ENCODE measurements around the gene OGDH. TPM values are rescaled to one million over a fixed set of nuclear protein-coding genes. Genes with fewer than 3 reads are reported as not detected.

The OGDH gene
- total and polyA plus RNA-seq, 2 of the 13 experiments (the other 11 are each of a cell fraction or from before 2014, with no cell fraction given) = 17.4 to 25.4 TPM

DNA sequence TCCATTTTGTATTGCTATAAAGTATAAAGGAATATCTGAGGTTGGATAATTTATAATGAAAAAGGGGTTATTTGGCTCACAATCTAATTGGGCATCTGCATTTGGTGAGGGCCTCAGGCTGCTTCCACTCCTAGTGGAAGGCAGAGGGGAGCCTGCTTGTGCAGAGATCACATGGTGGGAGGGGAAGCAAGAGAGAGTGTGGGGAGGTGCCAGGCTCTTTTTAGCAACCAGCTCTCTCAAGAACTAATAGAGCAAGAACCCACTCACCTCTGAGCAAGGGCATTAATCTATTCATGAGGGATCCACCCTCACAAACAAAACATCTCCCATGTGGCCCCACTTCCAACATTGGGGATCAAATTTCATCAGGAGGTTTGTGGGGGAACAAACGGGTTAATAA lies 64.6 kb downstream of the OGDH start (continued):
- TF ChIP-seq ZNF468 (CRISPR knock-in tag; IDR thresholded peaks at IDR 0.05) (no peak), ZNF446 (CRISPR knock-in tag; IDR thresholded peaks at IDR 0.05) (no peak)

DNA sequence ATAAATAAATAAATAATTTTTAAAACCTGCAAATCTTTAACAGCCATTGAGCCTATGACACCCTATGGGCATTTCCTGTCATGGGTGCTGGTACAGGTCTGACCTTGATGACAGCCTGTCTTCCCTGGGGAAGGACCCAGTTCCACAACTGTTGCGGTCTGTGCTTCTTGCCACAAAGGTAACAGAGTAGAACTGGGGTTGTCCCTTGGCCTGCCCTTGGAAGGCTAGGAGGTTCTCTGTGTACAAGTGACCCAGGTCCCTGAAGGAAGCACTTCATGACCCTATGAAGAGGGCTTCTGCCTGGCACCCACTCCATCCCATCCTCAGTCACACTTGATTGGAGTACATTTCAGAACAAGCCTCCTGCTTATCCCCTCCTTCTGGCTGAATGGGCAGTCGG lies 66.9 kb downstream of the OGDH start:
- no peak for ATAC-seq
- Histone ChIP-seq H4K20me1 (ENCODE audit: insufficient read depth, low read length) (no peaks in the 10 kb centered on the region), H3K36me3 (replicated peaks in 1 of 2; ENCODE audit: control insufficient read depth in 1 of 2, insufficient read depth in 2 of 2, low read length in 2 of 2) (peaks cover 7 to 29% of the 10 kb centered on the region in 2 experiments; a peak in 4 of 5 replicates), H3K27ac (ENCODE audit: extremely low read length, insufficient read depth, low read length) (no peak overlapping the region), H3K27me3 (ENCODE audit: control insufficient read depth in 1 of 2, insufficient read depth in 2 of 2, low read length in 2 of 2) (no peaks in the 10 kb centered on the region), H3K9me3 (ENCODE audit: low read length) (no peaks in the 10 kb centered on the region), H3K4me2 (ENCODE audit: low read depth, low read length) (no peak overlapping the region), H3K4me1 (ENCODE audit: insufficient read depth, low read length) (peaks cover 9% of the 10 kb centered on the region), H2AFZ (ENCODE audit: low read length) (no peak overlapping the region), H3K4me3 (replicated peaks in 1 of 3; ENCODE audit: insufficient read depth in 1 of 3, low read depth in 2 of 3, low read length in 3 of 3) (no peak overlapping the region), H3K9ac (ENCODE audit: insufficient read depth, low read depth, low read length) (no peak overlapping the region), H3K79me2 (ENCODE audit: insufficient read depth, low read length) (no peaks in the 10 kb centered on the region)
- WGBS (ENCODE audit: low lambda C conversion rate) = 100% methylated on average over 2 of the region's 2 CpGs
- no peak for DNase-seq (ENCODE audit: low spot score)
- FAIRE-seq = no peak
- in situ Hi-C loops (cut with HindIII; ENCODE audit: extremely low pct_ligation_motif_present, low pct_unique_long_range_greater_than_20kb) (no loop called here), intact Hi-C loops (cut with micrococcal nuclease; ENCODE audit: unreplicated experiment) (no loop called here)
- no TSS peak for BruUV-seq (replicated peaks)
- CTCF ChIA-PET (ENCODE audit: low intra/inter-chr PET ratio, low total read pairs) = no interaction called here
- POLR2A ChIA-PET = no interaction called here
- TF ChIP-seq, protein P1, sequence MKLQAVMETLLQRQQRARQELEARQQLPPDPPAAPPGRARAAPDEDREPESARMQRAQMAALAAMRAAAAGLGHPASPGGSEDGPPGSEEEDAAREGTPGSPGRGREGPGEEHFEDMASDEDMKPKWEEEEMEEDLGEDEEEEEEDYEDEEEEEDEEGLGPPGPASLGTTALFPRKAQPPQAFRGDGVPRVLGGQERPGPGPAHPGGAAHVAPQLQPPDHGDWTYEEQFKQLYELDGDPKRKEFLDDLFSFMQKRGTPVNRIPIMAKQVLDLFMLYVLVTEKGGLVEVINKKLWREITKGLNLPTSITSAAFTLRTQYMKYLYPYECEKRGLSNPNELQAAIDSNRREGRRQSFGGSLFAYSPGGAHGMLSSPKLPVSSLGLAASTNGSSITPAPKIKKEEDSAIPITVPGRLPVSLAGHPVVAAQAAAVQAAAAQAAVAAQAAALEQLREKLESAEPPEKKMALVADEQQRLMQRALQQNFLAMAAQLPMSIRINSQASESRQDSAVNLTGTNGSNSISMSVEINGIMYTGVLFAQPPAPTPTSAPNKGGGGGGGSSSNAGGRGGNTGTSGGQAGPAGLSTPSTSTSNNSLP (IDR thresholded peaks at IDR 0.05; ENCODE audit: low read depth, low read length) = no peak
- TF ChIP-seq, protein P2, sequence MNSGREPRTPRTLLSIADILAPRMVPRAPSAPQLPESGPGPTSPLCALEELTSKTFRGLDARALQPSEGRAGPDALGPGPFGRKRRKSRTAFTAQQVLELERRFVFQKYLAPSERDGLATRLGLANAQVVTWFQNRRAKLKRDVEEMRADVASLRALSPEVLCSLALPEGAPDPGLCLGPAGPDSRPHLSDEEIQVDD (CRISPR knock-in tag; IDR thresholded peaks at IDR 0.05; ENCODE audit: borderline replicate concordance) = no peak
- TF ChIP-seq, protein P3, sequence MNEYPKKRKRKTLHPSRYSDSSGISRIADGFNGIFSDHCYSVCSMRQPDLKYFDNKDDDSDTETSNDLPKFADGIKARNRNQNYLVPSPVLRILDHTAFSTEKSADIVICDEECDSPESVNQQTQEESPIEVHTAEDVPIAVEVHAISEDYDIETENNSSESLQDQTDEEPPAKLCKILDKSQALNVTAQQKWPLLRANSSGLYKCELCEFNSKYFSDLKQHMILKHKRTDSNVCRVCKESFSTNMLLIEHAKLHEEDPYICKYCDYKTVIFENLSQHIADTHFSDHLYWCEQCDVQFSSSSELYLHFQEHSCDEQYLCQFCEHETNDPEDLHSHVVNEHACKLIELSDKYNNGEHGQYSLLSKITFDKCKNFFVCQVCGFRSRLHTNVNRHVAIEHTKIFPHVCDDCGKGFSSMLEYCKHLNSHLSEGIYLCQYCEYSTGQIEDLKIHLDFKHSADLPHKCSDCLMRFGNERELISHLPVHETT (CRISPR knock-in tag; conservative IDR thresholded peaks at IDR 0.05) = no peak
- no peak for TF ChIP-seq FLYWCH1 (CRISPR knock-in tag; IDR thresholded peaks at IDR 0.05)
- TF ChIP-seq HDAC2 (CRISPR knock-in tag; IDR thresholded peaks at IDR 0.05) = no peak
- no peak for TF ChIP-seq ZBTB42 (CRISPR knock-in tag; IDR thresholded peaks at IDR 0.05)
- TF ChIP-seq, protein P4, sequence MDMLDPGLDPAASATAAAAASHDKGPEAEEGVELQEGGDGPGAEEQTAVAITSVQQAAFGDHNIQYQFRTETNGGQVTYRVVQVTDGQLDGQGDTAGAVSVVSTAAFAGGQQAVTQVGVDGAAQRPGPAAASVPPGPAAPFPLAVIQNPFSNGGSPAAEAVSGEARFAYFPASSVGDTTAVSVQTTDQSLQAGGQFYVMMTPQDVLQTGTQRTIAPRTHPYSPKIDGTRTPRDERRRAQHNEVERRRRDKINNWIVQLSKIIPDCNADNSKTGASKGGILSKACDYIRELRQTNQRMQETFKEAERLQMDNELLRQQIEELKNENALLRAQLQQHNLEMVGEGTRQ (IDR thresholded peaks at IDR 0.05; ENCODE audit: low read depth, low read length) = no peak
- TF ChIP-seq, protein P4 (CRISPR knock-in tag; IDR thresholded peaks at IDR 0.05; ENCODE audit: borderline replicate concordance) = no peak
- no peak for TF ChIP-seq ZNF264 (CRISPR knock-in tag; IDR thresholded peaks at IDR 0.05)
- no peak for TF ChIP-seq HNRNPL (IDR thresholded peaks at IDR 0.05; ENCODE audit: low read depth, low read length)
- TF ChIP-seq, protein P5, sequence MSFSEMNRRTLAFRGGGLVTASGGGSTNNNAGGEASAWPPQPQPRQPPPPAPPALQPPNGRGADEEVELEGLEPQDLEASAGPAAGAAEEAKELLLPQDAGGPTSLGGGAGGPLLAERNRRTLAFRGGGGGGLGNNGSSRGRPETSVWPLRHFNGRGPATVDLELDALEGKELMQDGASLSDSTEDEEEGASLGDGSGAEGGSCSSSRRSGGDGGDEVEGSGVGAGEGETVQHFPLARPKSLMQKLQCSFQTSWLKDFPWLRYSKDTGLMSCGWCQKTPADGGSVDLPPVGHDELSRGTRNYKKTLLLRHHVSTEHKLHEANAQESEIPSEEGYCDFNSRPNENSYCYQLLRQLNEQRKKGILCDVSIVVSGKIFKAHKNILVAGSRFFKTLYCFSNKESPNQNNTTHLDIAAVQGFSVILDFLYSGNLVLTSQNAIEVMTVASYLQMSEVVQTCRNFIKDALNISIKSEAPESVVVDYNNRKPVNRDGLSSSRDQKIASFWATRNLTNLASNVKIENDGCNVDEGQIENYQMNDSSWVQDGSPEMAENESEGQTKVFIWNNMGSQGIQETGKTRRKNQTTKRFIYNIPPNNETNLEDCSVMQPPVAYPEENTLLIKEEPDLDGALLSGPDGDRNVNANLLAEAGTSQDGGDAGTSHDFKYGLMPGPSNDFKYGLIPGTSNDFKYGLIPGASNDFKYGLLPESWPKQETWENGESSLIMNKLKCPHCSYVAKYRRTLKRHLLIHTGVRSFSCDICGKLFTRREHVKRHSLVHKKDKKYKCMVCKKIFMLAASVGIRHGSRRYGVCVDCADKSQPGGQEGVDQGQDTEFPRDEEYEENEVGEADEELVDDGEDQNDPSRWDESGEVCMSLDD (CRISPR knock-in tag; IDR thresholded peaks at IDR 0.05; ENCODE audit: borderline replicate concordance) = no peak
- no peak for TF ChIP-seq KAT7 (CRISPR knock-in tag; IDR thresholded peaks at IDR 0.05; ENCODE audit: borderline replicate concordance)
